Measurements from ENCODE around the gene CNTNAP5. TPM values are rescaled to one million over a fixed set of nuclear protein-coding genes. Genes with fewer than 3 reads are reported as not detected.

Gene CNTNAP5
- total and polyA plus RNA-seq, 7 donors = not detected

DNA sequence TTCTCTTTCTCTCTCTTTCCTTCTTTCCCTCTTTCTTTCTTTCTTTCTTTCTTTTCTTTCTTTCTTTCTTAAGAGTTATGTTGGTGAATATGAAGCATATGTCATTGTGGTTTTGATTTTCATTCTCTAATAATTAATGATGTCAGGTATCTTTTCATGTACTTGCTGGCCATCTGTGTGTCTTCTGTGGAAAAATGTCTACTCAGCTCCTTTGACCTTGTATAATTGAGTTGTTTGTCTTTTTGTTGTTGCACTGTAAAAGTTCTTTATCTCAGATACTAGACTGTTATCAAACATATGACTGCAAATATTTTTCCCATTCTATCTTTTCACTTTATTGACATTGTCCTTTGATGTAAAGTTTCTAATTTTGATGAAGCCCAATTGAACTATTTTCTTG lies 645.1 kb downstream of the CNTNAP5 start:
- Histone ChIP-seq H3K4me3 (no peak overlapping the region), H3K9me3 (no peaks in the 10 kb centered on the region), H3K36me3 (ENCODE audit: insufficient read depth in 1 of 2, low read depth in 1 of 2) (no peaks in the 10 kb centered on the region), H3K4me1 (no peaks in the 10 kb centered on the region), H3K27me3 (ENCODE audit: insufficient read depth in 3 of 3, low read length in 2 of 3) (no peaks in the 10 kb centered on the region), H3K27ac (no peak overlapping the region)
- intact Hi-C loops (cut with DNase I) = no loop called here
- no peak for ATAC-seq
- DNase-seq = no peak
- TF ChIP-seq, protein P1, sequence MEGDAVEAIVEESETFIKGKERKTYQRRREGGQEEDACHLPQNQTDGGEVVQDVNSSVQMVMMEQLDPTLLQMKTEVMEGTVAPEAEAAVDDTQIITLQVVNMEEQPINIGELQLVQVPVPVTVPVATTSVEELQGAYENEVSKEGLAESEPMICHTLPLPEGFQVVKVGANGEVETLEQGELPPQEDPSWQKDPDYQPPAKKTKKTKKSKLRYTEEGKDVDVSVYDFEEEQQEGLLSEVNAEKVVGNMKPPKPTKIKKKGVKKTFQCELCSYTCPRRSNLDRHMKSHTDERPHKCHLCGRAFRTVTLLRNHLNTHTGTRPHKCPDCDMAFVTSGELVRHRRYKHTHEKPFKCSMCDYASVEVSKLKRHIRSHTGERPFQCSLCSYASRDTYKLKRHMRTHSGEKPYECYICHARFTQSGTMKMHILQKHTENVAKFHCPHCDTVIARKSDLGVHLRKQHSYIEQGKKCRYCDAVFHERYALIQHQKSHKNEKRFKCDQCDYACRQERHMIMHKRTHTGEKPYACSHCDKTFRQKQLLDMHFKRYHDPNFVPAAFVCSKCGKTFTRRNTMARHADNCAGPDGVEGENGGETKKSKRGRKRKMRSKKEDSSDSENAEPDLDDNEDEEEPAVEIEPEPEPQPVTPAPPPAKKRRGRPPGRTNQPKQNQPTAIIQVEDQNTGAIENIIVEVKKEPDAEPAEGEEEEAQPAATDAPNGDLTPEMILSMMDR (IDR thresholded peaks at IDR 0.05) = no peak

DNA sequence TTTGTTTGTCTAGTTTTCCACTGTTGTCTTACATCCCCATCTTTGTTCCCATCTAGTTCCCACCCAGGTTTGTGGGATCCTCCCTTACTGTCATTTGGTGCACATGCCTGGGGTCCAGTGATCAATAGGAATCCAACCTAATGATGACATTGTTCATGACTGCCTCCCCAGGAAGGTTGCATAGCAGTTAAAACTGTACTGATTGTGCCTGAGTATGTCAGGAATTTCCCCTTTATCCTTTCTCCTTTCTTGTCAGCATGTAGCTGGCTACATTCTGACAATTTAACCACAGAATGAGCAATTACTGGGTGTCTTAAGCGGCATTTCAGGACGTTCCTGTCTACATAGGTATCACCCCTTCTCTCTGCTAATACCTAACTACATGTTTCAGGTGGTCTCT lies 653.0 kb downstream of the CNTNAP5 start:
- no peak for DNase-seq
- Histone ChIP-seq H3K9me3 (no peaks in the 10 kb centered on the region), H3K36me3 (ENCODE audit: insufficient read depth in 1 of 2, low read depth in 1 of 2) (no peaks in the 10 kb centered on the region), H3K4me1 (no peaks in the 10 kb centered on the region), H3K27me3 (ENCODE audit: insufficient read depth in 3 of 3, low read length in 2 of 3) (no peaks in the 10 kb centered on the region), H3K4me3 (no peak overlapping the region), H3K27ac (no peak overlapping the region)
- intact Hi-C loops (cut with DNase I) = no loop called here
- 80 to 83% (median 83%) methylated on average over 2 of the region's 2 CpGs for WGBS, 3 donors
- TF ChIP-seq, protein P1 (IDR thresholded peaks at IDR 0.05) = no peak
- ATAC-seq = no peak

DNA sequence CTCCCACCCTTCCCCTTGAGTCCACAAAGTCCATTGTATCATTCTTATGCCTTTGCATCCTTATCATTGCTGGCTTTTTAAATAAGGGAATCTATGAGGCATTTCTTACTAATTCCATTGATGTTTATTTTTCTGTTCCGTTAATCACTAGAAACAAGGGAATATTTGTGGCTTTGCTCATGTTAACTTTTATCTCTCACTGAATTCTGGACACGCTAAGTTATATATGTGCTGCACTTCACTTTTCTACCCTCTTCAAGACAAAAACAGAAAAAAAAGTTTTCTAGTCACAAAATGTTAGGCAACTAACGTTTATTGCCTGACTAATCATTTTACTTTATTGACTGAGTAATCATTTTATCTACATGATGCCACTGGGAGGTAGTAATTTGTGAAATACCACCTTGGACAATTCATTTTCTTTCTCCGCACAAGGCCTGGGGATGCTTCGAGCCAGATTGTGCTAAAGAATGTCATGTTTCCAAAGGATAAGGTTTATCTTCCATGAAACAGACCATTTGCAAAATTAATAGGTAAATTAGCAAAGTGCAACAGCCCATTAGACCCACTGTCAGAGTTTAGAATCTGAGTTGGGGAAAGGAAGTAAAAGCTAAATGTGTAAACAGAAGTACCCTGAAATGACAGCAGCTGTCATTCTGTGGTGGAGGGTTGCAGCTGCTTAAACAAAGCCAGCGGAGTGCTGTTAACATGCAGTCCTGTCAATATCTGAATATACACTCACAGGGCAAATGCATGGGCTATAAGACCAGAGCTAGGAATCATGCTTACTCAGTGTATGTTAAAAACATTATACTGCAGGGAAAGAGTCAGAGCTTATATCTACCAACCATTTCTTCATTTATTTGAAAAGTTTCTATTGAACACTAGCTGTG lies 658.7 kb downstream of the CNTNAP5 start:
- TF ChIP-seq, protein P1 (IDR thresholded peaks at IDR 0.05) = no peak

DNA sequence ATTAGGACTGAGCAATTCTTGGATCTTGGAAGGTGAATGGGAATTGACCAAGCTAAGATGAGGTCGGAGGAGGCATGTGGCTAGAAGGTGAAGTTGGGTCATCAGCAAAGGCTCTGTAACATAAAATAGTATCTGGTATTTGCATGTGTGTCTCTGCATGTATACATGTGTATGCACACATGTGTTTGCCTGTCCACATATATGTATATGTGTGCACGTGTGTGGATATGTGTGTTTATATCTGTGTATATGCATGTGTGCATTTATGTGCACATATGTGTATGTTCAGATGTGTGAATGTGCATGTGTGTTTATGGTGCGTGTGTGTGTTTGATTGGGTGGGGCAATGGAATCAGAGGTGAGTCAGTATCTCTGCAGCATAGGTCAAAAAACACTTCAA lies 664.3 kb downstream of the CNTNAP5 start:
- H3K27me3 ChIP-seq (ENCODE audit: insufficient read depth in 3 of 3, low read length in 2 of 3) = no peaks in the 10 kb centered on the region
- ATAC-seq = no peak
- TF ChIP-seq, protein P1 (IDR thresholded peaks at IDR 0.05) = no peak
- WGBS, 3 donors = 92 to 96% (median 92%) methylated on average over 3 of the region's 3 CpGs
- H3K9me3 ChIP-seq = no peaks in the 10 kb centered on the region
- H3K4me3 ChIP-seq = no peak overlapping the region
- H3K27ac ChIP-seq = no peak overlapping the region
- H3K36me3 ChIP-seq (ENCODE audit: insufficient read depth in 1 of 2, low read depth in 1 of 2) = no peaks in the 10 kb centered on the region
- intact Hi-C loops (cut with DNase I) = no loop called here
- no peaks in the 10 kb centered on the region for H3K4me1 ChIP-seq
- no peak for DNase-seq

More for the DNA sequence above, 658.7 kb downstream of the CNTNAP5 start:
- Histone ChIP-seq H3K27me3 (ENCODE audit: insufficient read depth in 3 of 3, low read length in 2 of 3) (no peaks in the 10 kb centered on the region), H3K4me1 (no peaks in the 10 kb centered on the region), H3K4me3 (no peak overlapping the region), H3K9me3 (no peaks in the 10 kb centered on the region), H3K27ac (no peak overlapping the region), H3K36me3 (ENCODE audit: insufficient read depth in 1 of 2, low read depth in 1 of 2) (no peaks in the 10 kb centered on the region)
- 62 to 67% (median 64%) methylated on average over 6 of the region's 6 CpGs for WGBS, 3 donors
- intact Hi-C loops (cut with DNase I) = no loop called here
- ATAC-seq (no peak), DNase-seq (no peak)

DNA sequence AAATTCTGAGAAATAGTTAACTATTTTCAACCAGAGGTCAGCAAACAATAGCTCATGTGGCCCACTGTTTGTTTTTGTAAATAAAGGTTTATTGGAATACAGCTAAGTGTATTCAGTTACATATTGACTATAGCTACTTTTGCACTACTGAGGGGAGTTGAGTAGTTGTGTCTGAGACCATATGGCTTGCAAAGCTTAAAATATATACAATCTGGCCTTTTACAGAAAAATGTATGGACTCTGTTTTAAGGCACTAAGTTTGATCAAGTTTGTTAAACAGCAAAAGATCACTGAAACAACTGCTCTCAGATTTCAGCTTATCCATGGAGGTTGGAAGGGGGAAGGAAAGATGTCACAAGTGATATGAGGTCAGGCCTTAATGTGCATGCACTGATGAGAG lies 667.1 kb downstream of the CNTNAP5 start:
- no peaks in the 10 kb centered on the region for H3K9me3 ChIP-seq
- intact Hi-C loops (cut with DNase I) = no loop called here
- ATAC-seq (no peak), DNase-seq (no peak)
- H3K4me3 ChIP-seq = no peak overlapping the region
- H3K4me1 ChIP-seq = no peaks in the 10 kb centered on the region
- TF ChIP-seq, protein P1 (IDR thresholded peaks at IDR 0.05) = no peak
- no peaks in the 10 kb centered on the region for H3K27me3 ChIP-seq (ENCODE audit: insufficient read depth in 3 of 3, low read length in 2 of 3)
- no peaks in the 10 kb centered on the region for H3K36me3 ChIP-seq (ENCODE audit: insufficient read depth in 1 of 2, low read depth in 1 of 2)
- no peak overlapping the region for H3K27ac ChIP-seq

All from psoas muscle (tissue), 8 donors.